AG09319 (cell line): ENCODE measurements around the gene TPRG1L.

Experiments
- DNase-seq: peaks from one replicate; pipeline ENCODE4 v3.0.0-alpha.2; 2010; ENCODE audit warnings: low read depth; ENCODE audit errors: extremely low read depth
- CTCF ChIP-seq: IDR thresholded peaks from 2 replicates; pipeline ENCODE4 v1.5.1; 2011; ENCODE audit warnings: low read depth, mild to moderate bottlenecking, inconsistent platforms, low read length, moderate library complexity

The TPRG1L gene

DNA sequence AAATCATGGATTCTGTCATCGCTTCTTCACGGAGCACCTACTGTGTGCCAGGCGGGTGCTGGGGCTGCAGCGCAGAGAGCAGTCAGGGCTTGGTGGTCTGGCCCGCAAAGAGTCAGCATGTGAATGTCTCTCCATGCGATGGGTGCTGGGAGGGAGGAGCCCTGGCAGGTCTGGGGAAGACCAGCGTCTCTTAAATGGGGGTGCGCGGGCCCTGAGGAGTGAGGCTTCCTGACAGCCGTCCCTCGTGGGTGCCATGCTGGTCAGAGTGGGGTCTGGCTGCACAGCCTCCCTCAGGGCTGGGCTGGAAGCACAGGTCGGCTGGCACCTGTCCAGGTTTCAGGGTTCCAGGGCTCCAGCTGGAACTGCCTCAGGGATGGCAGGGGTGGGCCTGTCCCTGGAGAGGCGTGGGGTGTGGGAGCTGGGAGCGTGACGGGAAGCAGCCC, 46.0 kb downstream of the TPRG1L start:
- DNase-seq = no peak
- no peak for TF ChIP-seq CTCF

- no peak for DNase-seq
- no peak for TF ChIP-seq CTCF
Observed at GRCh38 chr1:3671371-3672180, 46.8 kb downstream of the TPRG1L start.

DNA sequence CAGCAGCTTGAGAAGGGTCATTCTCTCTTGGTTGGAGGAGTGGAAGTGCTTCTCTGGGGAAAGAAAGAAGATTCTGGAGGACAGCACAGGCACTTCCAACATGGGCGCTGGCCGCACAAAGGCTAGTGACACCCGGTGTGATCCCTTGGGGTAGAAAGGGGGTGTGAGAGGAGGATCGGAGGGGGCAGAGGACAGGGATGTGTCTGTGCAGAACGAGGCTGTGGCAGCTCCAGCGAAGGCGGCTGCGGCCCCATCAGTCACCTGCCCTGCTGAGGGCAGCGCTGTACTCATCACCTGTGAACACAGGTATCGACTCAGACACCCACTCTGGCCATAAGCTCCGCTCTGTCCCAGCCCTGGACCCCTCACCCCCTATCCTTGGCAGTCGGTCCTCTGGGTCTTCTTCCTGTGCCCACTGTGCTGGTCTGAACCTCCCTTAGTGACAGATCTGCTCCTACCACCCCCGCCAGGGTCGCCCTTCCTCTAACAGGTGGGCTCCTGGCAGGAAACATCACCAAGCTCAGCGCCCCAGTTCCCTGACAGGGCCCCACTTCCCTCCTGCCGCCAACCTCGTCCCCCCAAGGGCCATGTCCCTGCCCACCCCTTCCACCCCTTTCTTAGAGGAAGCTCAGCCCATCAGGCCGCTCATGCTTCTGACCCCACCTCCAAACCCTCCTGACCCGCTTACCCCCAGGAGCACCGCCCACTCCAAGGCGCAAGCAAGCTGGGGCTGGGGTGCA, 47.6 kb downstream of the TPRG1L start:
- no peak for TF ChIP-seq CTCF
- DNase-seq = no peak

- DNase-seq = no peak
- TF ChIP-seq CTCF = no peak
Observed at GRCh38 chr1:3672971-3673361, 48.2 kb downstream of the TPRG1L start.

- no peak for TF ChIP-seq CTCF
- DNase-seq = no peak
Observed at GRCh38 chr1:3673381-3674099, 48.7 kb downstream of the TPRG1L start.

- TF ChIP-seq CTCF = no peak
- DNase-seq = no peak
Observed at GRCh38 chr1:3674100-3675094, 49.6 kb downstream of the TPRG1L start.
